DMS153 (cell line): Measurements from ENCODE around the gene NVL.
A peak's percentile ranks its signal among the peaks of the same experiment; 100 is the strongest.
"Not testable (repeated sequence)": the region's sequence is repeated elsewhere in the genome, so short reads cannot be mapped to it uniquely, and the experiment has no call there.

Source experiments
- DNase-seq: peaks from one replicate; lab custom pipeline; 2025; lab: John Stamatoyannopoulos, UW

Gene NVL

DNA sequence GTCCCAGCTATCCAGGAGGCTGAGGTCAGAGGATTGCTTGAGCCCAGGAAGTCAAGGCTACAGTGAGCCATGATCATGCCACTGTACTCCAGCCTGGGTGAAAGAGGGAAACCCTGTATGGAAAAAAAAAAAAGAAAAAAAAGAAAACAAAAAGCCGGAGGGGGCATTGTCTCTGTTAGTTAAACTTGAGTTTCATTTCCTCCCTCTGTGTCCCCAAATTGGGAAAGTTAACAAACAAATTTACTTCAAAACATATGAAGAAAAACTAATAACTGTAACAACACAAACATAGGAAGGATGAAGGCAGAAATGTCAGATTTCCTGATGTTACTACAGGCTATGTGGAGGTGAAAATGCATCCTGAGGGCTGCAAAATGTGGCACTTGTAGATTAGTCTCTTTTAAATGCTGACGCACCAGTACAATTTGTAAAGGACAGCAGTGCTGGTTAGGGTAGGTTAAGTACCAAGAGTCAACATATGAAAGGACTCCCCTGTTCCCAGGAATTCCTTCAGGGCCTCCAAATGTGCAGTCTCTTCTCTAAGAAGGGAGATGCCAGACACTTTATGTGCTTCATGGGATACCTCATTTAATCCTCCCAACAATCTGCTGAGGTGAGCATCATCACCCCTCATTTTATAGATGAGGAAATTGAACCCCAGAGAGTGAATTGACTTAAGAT lies 94.0 kb downstream of the NVL start:
- DNase-seq: no peak

DNA sequence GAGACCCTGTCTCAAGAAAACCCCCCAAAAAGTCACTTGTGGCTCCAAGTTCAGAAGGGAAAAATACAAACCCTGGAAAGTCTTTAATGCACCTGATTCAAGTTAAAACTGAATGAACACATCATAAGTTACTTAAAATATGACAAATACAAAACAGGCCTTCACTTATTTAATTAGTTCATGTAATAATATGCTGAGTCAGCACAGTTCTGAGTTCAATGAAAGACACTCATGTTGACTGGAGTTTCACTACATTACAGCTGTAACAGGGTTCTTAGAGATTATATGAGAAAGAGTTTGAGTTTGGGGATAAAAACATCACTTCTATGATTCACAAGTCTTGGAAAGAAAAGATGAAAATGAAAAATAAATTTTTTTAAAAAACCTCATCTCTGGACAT lies 96.0 kb downstream of the NVL start:
- no peak for DNase-seq

- DNase-seq: no peak
Measured at GRCh38 chr1:224226849-224227502, 103.0 kb downstream of the NVL start.

DNA sequence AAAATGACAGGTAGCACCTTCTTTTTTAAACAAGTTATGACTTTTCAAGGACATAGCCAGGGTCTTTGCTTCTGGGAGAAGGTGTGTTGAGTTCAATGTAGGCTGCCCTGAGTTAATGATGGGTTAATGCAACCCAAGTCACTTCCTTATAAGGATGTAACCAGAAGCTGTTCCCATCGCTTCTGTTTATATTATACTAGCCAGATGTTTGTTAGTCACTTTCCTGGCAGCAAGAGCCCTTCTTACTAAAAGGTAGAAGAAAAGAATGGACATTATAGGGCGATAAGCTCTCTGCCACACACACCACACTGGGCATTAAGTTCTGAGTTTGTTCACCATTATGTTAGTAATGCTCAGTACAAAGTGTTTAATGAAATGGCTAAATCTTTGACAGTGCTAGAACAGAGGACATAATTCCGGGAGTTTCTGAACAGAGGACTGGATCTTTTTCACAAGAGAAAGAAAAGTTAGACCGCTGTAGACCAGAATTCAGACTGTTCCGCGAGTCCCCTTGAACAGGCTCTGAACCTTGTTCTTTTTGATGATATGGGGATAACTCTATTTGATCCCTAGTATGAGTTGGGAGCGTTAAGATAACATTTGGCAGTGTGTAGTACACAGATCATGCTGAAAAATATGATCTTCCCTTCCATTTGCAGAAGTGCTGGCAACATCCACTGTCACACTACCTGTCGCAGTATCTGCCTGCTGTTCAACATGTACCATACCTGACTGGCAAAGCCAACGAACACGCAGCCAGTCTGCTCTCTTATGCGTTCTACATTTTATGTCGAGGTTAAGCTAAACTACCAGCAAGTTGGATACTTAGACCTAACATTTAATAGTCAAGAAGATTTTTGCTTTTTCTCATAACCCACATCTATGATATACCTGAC lies 105.9 kb downstream of the NVL start:
- peak; percentile 48 for DNase-seq

DNA sequence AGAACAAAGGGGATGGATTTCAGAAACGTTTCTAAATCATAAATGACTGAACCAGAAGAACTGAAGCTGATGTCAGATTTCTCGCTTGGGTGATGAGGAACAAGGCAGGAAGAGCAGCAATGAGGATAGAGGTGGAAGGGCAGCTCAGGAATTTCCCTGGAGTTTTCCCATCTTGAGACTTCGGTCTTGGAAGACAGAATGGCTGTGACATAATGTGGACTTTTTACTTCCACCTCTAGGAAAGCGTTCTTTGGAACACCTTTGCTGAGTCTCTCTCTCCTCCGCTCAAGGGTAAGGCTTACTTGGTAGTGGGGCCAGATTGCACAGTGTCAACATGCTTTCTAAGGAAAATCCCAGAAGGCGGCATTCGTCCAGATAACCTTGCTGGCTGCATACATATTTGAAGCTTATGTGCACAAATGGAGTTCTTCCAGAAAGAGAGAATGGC lies 110.3 kb downstream of the NVL start:
- DNase-seq: no peak

DNA sequence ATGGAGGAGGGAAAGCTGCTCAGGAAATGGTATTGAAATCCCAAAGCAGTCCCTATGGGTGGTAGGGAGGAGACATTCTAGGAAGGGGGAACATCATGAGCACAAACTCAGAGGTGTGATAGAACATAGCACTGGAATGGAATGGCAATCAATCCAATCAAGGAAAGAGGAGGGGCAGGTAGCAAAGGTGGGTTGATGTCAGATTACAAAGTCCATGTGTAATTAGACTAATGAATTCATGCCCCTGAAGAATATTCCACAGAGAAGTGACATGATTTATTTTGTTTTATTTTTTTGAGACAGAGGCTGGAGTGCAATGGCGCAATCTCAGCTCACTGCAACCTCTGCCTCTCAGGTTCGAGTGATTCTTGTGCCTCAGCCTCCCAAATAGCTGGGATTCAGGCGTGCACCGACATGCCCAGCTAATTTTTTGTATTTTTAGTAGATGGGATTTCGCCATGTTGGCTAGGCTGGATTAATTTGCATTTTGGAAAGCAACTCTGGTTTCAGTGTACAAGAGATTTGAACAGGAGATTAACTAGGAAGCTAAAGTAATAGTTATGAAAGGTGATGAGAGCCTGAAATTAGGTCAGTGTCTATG lies 110.9 kb downstream of the NVL start:
- no peak for DNase-seq

DNA sequence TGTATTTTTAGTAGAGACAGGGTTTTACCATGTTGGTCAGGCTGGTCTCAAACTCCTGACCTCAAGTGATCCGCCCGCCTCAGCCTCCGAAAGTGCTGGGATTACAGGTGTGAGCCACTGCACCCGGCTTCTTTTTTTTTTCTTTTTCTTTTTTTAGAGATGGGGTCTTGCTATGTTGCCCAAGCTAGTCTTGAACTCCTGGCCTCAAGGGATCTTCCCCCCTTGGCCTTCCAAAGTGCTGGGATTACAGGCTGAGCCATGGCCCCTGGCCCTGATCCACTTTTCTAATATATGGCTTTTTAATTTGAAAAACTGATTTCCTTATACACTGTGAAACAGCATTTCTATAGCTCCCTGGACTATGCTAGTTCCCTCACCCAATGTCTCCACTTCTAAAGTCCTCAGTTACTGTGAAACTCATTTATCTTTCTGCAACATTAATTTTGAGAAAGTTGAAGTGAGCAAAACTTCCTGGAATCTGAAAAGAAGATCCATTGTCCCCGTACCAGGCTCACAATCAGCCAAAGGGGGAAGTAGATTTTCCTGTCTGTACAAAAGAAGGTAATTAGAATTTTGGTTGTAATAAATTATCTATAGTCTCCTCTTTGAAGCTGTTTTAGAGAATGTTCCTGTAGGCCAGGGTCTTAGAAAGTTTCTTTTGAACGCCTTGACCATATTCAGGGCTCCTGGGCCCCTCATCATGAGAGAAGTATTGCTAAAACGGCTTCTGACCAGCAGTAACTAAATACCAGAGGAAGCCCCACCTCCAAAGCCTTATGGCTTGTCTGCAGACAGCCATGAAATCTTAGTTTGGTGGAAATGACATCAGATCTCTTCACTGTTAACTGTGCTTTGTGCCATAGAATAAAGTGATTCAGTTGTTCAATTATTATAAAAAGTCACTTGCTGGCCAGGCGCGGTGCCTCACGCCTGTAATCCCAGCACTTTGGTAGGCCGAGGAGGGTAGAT lies 112.0 kb downstream of the NVL start:
- no peak for DNase-seq

- DNase-seq: no peak
Measured at GRCh38 chr1:224216382-224216781, 113.6 kb downstream of the NVL start.

DNA sequence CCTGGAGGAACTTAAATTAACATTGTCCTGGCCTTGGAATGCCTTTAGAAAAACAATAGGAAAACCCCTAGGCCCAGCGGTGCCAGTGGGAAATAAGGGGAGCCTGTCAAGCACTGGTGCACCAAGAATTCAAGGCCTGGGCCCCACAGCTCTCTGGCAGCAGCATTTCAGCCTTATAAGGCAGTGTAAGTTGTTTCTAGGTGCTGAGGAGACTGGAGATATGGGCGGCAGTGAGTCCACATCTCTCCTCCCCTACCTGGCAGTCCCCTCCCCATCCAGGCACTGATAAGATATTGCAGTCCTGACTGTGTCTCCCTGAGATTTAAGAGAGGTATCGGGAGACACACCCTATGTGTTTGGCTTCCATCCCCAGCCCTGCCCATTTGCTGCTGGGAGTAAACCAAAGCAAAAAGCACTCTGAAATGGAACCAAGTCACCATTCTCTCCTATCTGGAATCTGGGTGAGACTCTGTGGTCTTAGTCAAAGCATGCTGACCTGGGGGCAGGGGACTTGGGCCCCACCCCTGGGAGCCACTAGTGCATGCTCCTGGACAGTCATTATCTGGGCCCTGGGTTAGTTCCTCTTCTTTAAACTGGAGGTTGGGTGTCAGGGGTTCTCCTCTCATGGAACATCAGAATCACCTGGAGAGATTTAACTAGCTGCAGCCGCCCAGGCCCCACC lies 116.4 kb downstream of the NVL start:
- DNase-seq: no peak

GRCh38 chr1:224212618-224213061 lies 117.3 kb downstream of the NVL start:
- no peak for DNase-seq

GRCh38 chr1:224211206-224211962 lies 118.6 kb downstream of the NVL start:
- DNase-seq: peak; percentile 33

- DNase-seq: not testable (repeated sequence)
Measured at GRCh38 chr1:224205931-224206538, 123.9 kb downstream of the NVL start.

GRCh38 chr1:224205438-224205840 lies 124.5 kb downstream of the NVL start:
- no peak for DNase-seq

DNA sequence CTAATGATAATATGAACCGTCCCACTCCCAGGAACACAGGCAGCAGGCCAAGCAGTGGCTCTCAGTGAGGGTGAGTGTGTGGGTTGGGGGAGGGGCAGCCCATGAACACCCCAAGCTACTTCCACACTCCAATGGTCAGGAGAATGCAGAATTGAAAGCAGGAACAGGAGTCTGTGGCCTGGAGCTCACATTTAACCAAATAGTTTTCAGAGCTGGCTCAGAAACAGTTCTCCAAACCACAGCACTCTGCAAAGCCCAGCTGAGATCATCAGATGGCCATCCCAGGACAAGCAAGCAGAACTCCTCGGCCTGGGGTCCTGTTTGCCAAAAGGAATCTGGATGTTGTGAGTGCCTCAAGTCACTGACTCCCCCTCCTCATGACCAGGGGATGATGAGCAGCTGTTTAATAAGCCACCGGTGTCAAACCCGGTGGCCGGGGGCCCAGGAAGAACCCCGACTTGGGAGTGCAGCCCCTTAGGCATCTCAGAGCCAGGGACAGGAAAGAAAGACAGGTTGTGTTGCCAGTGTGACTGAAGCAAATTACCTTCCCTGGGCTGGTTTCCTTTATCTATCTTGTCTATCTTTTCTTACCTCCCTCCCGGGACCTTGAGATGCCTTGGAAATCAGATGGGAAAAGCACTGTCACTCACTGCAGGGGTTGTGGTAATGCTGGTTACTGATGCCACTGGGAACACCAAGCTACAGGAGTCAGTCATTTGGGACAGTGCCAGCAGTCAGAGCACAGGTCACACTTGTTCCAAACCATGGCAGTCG lies 126.5 kb downstream of the NVL start:
- DNase-seq: no peak

DNA sequence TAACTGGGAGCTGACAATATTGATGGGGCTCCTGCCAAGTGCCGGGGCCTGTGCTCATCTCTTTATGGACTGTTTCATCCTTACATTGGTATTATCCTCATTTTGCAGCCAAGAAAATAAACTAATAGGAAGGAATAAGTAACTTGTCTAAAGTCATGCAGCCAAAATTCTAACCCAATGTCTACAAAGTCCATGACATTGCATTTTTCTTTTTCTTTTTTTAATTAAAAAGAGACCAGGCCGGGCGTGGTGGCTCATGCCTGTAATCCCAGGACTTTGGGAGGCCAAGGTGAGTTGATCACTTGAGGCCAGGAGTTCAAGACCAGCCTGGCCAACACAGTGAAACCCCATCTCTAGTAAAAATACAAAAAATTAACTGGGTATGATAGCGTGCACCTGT lies 128.1 kb downstream of the NVL start:
- no peak for DNase-seq

- DNase-seq: no peak
Measured at GRCh38 chr1:224201383-224201782, 128.6 kb downstream of the NVL start.

GRCh38 chr1:224199679-224200078 lies 130.3 kb downstream of the NVL start:
- no peak for DNase-seq

- DNase-seq: no peak
Measured at GRCh38 chr1:224198572-224198971, 131.4 kb downstream of the NVL start.
